Measurements from ENCODE around the gene MAN2A2.
A peak's percentile ranks its signal among the peaks of the same experiment; 100 is the strongest.

- TF ChIP-seq CTCF (IDR thresholded peaks at IDR 0.05) = no peak
- peak in 1 of 3 donors; percentile 40 for TF ChIP-seq POLR2AphosphoS5 (IDR thresholded peaks at IDR 0.05)
- TF ChIP-seq POLR2A (IDR thresholded peaks at IDR 0.05) = no peak
Measured at GRCh38 chr15:90860450-90860849, 42.7 kb upstream of the MAN2A2 start.
